Smooth muscle cell of the brain vasculature (primary cell): ENCODE measurements around the gene INHBC.

Experiments
- DNase-seq: peaks from one replicate; pipeline ENCODE4 v3.0.0-alpha.2; 2012; ENCODE audit warnings: low read depth, low spot score

The INHBC gene

DNA sequence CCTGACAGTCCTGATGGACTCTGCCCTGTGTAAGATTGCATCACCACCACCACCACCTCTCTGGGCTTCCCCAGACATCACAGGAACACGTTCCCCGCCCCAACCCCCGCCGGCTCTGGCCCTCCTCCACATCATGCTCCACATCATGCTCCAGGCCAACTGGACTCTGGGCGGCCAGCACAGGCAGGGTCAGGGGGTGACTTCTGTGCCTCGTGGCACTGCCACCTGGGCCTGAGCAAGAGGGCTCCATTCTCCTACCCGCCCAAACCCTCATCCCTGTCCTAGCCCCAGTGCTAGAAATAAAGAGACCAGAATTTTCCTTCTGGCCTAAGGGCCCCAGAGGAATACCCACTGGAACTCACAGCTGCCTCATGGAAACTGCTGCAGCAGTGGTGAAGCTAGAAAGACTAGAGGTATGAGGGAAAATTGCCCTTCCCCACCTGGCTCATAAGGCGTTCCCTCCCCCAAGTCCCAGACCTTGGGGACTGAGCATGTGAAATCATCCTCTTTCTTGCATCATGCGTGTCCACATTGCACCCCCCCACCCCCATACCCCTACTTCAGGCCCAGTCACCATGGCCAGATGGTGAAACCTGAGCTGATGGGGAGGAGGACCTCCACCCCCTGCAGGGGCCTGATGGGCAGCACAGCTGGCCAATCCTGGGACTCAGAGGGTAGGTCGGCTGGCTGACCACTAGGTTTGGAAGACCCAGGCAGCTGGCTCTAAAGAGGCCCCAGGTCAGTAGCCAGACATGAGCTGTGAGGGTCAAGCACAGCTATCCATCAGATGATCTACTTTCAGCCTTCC, 20.2 kb downstream of the INHBC start, which contains the start of gene INHBE:
Gene INHBE (plus strand): TSS at position 742 of the 808 bp plus-strand sequence. CDS start 230 bp downstream, outside the sequence.
- DNase-seq = no peak

DNA sequence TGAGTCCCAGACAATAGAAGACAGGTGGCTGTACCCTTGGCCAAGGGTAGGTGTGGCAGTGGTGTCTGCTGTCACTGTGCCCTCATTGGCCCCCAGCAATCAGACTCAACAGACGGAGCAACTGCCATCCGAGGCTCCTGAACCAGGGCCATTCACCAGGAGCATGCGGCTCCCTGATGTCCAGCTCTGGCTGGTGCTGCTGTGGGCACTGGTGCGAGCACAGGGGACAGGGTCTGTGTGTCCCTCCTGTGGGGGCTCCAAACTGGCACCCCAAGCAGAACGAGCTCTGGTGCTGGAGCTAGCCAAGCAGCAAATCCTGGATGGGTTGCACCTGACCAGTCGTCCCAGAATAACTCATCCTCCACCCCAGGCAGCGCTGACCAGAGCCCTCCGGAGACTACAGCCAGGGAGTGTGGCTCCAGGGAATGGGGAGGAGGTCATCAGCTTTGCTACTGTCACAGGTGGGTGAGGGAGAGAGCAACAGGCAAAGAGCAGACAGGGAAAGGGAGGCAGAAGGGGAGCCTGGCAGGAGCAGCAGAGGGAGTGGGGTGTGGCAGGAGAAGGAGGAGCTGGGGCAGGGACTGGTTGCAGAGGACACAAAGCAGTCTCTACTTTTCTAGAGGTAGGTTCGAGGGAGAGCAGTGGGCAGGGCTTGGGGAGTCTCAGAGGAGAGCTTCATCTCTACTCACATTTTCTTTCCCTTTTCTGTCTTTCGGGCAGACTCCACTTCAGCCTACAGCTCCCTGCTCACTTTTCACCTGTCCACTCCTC, 21.0 kb downstream of the INHBC start:
- DNase-seq = no peak

DNA sequence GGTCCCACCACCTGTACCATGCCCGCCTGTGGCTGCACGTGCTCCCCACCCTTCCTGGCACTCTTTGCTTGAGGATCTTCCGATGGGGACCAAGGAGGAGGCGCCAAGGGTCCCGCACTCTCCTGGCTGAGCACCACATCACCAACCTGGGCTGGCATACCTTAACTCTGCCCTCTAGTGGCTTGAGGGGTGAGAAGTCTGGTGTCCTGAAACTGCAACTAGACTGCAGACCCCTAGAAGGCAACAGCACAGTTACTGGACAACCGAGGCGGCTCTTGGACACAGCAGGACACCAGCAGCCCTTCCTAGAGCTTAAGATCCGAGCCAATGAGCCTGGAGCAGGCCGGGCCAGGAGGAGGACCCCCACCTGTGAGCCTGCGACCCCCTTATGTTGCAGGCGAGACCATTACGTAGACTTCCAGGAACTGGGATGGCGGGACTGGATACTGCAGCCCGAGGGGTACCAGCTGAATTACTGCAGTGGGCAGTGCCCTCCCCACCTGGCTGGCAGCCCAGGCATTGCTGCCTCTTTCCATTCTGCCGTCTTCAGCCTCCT, 21.6 kb downstream of the INHBC start:
- no peak for DNase-seq

DNA sequence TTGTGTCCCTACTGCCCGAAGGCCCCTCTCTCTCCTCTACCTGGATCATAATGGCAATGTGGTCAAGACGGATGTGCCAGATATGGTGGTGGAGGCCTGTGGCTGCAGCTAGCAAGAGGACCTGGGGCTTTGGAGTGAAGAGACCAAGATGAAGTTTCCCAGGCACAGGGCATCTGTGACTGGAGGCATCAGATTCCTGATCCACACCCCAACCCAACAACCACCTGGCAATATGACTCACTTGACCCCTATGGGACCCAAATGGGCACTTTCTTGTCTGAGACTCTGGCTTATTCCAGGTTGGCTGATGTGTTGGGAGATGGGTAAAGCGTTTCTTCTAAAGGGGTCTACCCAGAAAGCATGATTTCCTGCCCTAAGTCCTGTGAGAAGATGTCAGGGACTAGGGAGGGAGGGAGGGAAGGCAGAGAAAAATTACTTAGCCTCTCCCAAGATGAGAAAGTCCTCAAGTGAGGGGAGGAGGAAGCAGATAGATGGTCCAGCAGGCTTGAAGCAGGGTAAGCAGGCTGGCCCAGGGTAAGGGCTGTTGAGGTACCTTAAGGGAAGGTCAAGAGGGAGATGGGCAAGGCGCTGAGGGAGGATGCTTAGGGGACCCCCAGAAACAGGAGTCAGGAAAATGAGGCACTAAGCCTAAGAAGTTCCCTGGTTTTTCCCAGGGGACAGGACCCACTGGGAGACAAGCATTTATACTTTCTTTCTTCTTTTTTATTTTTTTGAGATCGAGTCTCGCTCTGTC, 22.3 kb downstream of the INHBC start:
- no peak for DNase-seq

DNA sequence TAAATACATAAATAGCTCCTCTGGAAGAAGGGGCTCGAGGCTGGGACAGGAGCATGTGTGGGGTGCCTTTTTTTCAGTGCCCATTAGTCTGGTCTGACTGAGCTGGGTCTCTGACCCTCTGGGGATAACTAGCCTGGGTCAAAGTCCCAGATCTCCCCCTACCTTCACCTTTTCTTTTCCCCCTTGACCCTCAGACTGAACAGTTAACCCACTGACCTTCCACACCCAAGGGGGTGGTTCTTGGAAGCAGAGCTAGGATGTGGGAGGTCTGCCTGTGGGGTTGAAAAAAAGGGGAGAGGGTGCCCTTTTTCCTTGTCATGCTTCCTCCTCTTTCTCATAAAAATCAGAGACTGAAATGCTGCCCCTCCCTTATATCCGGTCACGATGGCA, 24.1 kb downstream of the INHBC start:
- DNase-seq = no peak

DNA sequence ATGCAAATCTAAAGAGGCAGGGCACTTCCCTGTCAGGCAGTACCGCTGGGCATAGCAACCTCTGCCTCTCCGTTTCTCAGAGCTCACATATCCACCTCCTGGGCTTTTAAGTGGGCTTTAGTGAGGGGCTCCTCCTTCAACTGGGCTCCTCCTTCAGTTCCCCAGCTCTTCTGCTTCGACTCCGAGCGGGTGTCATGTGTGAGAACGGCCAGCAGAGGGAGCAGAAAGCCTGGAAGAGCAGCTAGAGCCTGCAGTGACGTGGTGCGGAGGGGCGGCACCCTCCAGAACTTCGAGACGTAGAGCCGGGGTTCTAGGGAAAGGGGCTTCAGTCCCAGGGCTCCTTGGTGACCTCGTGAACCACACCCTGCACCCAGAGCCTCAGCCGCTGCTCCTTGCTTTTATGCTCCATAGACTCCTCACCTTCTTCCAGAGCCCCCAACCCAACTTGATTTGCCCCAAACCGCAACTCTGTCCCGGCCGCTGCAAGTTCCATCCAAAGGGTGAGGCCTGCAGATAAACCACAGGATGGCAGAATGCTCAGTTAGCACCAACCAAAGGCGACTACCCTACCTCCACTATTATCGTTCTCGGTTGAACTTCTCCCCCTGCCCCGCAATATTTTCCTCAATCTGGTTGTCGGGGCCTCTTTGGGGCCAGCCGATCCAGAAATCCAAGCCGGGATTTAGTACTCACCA, 24.6 kb downstream of the INHBC start:
- peak; percentile 96 for DNase-seq

DNA sequence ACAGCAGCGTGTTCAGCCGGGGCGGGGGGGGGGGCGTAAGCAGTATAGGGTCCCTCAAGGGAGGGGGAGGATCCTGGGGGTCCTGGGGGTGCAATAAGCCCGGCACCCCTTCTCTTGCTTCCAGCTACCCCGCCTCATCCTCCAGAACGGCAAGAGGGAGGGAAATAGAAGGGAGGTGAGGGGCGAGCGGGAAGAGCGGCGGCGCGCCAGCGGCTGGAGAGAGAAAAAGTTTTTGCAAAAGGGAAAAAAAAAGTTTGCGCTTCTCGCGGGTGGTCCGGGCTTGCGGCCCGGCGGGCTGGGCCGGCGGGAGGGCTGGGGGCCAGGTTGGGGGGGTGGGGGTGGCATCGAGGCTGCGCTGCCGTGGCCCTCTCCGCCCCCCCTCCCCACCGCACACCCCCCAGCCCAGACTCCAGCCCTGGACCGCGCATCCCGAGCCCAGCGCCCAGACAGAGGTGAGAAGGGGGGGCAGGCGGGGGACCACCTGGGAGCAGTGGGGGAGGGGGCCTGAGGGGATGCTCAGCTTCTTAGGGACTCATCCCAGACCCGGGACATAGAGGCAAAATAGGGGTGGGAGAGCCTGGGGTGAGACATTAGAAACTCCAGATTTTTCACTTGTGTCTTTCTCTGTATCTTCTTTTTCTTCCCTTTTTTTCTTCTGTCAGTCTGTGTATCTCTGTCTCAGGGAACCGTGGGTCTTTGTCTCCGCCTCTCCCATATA, 25.3 kb downstream of the INHBC start, which contains the start of gene GLI1:
Gene GLI1 (plus strand): TSS at position 36 of the 718 bp plus-strand sequence. CDS start 3,907 bp downstream, outside the sequence.
- no peak for DNase-seq

DNA sequence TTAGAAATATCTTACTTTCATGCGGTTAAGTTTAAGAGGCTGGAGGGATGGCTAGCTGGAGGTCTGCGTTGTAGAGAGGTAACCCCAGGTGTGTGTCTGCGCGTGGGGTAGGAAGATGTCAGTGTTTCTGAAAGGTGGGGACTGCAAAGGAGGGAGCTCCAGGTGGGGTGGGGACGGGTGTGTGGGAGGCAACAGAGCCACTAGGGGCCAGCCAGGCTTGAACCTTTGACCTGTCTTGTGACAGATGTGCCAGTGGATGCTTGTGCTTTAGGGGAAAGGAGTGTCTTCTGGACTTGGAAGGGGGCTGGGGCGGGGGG, 25.8 kb downstream of the INHBC start:
- DNase-seq = no peak

DNA sequence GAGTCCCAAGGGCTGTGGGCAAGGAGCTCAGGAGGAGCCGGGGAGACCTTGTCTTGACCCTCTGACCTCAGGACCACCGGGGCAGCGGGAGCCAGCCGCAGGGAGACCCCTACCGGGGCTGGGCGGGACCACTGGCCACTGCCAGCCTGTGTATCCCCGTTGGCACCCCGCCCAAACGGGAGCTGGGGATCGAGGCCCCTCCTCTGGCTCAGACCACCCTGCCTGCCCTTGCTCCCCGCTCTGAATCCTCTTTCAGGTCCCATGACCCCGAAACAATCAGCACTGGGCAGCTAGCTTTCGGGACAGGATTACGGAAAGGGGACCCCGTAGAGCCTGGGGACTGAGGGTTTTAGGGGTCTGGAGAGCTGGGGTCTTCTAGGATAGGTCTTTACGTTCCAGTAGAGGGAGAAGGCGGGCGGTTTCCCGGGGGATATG, 26.3 kb downstream of the INHBC start:
- no peak for DNase-seq

DNA sequence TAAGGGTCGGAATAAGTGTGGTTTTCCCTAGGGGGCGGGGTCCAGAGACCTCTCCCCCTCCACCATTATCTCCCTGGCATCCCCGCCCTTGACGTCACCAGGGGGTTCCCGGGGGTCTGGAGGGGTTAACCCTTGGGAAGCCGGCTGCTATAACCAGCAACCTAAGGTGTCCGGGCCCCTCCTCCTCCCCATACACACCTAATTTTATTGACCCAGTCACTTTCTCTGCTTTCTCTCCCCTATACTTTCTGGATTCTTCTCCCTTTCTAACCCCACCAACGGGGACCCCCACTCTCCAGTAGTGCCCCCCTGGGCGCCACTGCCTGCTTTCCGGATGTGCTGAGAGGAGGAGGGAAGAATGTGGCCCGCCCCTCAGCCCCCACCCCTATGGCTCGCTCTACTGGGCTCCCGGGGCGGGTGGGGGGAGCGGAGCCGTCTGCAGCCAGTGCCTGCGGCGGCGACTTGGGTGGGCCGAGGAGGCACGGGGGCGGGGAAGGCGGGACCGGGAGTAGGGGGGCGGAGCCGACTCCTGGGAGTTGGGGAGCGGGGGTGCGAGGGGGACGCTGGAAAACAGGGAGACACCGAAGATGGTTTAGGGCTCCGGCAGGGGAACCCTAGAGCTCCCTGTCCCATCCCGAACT, 26.8 kb downstream of the INHBC start:
- no peak for DNase-seq

DNA sequence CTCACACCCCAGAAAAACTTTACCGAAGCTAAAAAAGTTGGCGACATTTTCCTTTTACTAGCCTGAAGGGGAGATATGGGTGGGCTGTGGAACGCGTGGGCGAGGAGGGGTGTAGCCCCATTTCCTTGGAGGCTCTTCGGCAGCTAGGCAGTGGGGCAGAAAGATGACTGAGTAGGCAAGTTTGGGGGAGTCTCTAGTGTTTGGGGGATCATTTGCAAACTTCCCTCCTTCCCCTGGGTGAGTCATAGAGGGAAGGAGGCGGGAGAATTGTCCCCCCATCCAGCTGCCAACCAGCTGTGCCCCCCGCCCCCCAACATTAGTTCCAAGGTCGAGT, 27.3 kb downstream of the INHBC start:
- DNase-seq = no peak

DNA sequence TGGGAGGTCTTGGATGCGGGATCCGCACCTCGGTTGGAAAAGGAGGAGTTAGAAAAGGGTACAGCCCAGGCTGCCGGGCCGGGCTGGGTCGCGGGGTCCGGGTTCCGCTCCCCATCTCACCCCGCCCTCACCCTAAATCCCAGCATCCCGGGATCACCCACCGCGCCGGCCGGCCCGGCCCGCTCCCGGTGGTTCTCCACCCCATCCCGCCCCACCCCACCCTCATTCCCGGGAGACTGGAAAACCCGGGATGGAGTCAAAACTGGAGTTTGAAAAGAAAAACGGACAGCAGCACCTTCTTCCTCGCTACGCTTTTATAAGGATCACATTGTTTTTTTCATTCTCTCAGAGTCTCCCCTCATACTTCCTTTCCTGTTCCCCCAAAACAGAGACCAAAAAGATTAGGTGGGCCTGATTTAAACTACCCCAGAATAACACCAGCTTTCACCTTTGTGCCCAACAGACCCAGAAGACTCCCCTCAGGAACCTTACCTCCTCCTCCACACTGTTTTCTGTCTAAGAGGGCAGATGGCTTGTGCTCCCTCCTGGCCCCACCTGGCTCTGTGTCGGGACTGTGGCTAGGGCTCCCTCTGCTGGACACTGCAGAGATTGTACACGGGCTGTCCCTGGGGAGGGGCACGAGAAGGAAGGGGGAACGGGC, 27.8 kb downstream of the INHBC start:
- peak; percentile 65 for DNase-seq

DNA sequence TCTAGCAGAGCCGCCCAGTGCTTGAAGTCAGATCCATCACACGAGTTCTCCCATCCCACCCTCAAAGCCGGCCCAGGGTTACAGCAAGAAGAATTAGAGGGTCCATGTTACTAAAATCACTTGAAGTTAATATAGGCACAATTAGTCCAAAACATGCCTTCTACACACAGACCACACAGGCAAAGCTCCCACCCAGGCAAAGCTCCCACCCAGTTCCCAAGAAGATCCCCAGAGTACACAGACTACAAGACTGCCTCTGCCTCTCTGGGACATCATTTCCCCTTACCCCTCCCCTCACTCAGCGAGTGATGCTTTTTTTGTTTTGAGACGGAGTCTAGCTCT, 28.3 kb downstream of the INHBC start:
- no peak for DNase-seq

DNA sequence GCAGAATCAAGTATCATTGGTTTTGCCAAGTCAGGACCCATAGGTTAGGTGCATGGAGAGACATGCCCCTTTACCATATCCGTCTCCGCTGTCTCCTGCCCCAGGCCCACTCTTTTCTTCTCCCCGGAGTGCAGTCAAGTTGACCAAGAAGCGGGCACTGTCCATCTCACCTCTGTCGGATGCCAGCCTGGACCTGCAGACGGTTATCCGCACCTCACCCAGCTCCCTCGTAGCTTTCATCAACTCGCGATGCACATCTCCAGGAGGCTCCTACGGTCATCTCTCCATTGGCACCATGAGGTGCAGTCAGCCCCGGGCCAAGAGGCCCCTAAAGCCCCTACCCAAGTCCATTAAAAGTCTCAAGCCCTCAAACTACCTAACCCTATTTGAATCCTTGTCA, 30.0 kb downstream of the INHBC start:
- DNase-seq = no peak

DNA sequence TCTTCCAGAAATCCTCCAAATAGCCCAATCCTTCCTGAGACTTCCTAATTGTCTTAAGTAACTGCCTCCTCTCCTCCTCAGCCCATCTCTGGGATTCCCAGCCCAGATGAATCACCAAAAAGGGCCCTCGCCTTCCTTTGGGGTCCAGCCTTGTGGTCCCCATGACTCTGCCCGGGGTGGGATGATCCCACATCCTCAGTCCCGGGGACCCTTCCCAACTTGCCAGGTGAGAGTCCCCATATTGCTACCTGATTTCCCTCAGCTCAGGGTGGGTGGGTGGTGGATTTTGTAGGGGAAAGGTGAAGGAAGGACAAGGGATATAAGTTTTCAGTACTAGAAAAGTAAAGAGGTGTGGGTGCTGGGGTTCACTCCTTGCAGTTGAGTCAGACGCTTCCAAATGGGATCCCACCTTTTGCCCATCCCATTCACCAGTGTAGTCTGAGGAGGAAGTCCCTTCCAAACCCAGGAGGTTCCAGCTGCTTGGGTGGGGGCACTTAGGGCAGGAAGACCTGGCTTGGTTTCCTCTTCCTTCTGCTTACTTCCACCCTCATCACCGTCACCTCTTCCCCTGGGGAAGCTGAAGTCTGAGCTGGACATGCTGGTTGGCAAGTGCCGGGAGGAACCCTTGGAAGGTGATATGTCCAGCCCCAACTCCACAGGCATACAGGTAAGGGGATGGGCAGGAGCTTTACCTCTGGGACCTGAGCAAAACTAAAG, 30.6 kb downstream of the INHBC start:
- no peak for DNase-seq

DNA sequence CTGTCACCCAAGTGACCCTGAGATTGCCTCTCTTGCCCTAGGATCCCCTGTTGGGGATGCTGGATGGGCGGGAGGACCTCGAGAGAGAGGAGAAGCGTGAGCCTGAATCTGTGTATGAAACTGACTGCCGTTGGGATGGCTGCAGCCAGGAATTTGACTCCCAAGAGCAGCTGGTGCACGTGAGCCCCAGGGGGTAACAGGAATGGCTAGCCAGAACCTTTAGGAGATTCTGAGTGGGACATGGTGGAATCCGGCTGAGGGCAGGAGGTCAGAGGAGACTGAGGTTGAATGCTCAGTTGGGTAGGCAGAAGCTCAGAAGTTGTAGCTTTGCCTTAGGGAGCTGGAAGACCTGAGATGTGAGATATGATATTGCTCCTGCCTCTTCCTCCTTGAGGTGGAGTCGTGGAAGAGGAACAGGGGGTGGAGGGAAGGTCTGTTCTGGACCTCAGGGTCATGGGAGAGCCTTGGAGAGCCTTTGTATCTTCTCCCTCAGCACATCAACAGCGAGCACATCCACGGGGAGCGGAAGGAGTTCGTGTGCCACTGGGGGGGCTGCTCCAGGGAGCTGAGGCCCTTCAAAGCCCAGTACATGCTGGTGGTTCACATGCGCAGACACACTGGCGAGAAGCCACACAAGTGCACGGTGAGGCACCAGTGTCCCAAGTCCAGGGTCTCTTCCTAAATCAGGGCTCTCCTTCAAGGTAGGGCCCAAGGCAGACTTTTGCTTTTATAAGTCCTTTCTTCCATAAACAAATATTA, 31.3 kb downstream of the INHBC start:
- no peak for DNase-seq

DNA sequence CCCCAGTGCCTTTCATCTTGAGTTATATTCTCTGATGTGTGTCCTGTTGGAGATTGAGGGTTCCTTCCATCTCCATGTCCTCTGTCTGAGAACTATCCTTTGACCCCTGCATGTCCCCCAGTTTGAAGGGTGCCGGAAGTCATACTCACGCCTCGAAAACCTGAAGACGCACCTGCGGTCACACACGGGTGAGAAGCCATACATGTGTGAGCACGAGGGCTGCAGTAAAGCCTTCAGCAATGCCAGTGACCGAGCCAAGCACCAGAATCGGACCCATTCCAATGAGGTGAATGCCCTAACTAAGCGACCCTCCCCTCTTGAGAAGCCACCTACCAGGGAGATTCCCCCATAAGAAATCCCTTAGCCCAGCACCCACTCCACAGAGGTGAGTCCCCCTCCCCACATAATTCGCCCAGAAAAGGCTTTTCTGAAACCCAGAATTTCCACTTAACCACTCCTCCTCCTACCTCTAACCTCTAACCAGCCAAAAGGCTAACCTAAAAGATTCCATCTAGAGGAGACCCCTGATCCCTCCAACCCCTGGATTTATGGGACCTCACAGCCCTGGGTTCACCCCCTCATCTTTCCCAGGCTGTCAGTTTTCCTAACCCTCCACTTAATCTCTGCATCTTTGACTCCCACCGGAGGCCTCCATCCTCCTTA, 32.8 kb downstream of the INHBC start:
- no peak for DNase-seq

DNA sequence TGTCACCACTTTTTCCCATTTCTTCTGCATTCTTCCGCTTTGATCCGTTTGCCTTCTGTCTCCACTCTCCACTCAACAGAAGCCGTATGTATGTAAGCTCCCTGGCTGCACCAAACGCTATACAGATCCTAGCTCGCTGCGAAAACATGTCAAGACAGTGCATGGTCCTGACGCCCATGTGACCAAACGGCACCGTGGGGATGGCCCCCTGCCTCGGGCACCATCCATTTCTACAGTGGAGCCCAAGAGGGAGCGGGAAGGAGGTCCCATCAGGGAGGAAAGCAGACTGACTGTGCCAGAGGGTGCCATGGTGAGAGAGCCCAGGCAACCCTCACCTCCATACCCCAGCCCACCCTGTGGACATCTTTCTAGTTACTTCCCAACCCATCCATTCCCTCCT, 33.3 kb downstream of the INHBC start:
- no peak for DNase-seq
